GM23338 (cell line): ENCODE measurements around the gene PDE4D. TPM values are rescaled to one million over a fixed set of nuclear protein-coding genes. Genes with fewer than 3 reads are reported as not detected.

Source experiments
- ATAC-seq: fragments of 200-7000 bp; cut with Tn5 transposase; 3 replicates; pipeline ENCODE4 v1.9.1; 2020
- DNase-seq: peaks from one replicate; pipeline ENCODE4 v3.0.0-alpha.2; 2015; ENCODE audit warnings: low spot score
- H2AFZ ChIP-seq: fragments of 200-600 bp; sonication (generic); 2 replicates; pipeline ENCODE4 v1.8.0; 2016; ENCODE audit warnings: antibody characterized with exemption, mild to moderate bottlenecking, moderate library complexity
- H3F3A ChIP-seq: fragments of 200-600 bp; sonication (generic); replicated peaks from 2 replicates; pipeline ENCODE4 v1.8.0; 2017; ENCODE audit warnings: antibody characterized with exemption, mixed run types, low read depth
- H3K27ac ChIP-seq: fragments of 200-600 bp; sonication (generic); 2 replicates; pipeline ENCODE4 v1.6.1; 2016; ENCODE audit warnings: low read depth
- H3K27me3 ChIP-seq: fragments of 200-600 bp; sonication (generic); 2 replicates; pipeline ENCODE4 v1.8.0; 2016; ENCODE audit warnings: mild to moderate bottlenecking, mixed run types, moderate library complexity; ENCODE audit not compliant: insufficient read depth
- H3K36me3 ChIP-seq: fragments of 200-600 bp; sonication (generic); 2 replicates; pipeline ENCODE4 v1.8.0; 2016; ENCODE audit warnings: mild to moderate bottlenecking; ENCODE audit not compliant: insufficient read depth
- H3K4me1 ChIP-seq: fragments of 200-600 bp; sonication (generic); 2 replicates; pipeline ENCODE4 v1.8.0; 2016; ENCODE audit warnings: mild to moderate bottlenecking, moderate library complexity; ENCODE audit not compliant: insufficient read depth
- H3K4me2 ChIP-seq: fragments of 200-600 bp; sonication (generic); 2 replicates; pipeline ENCODE4 v1.7.1; 2017; ENCODE audit warnings: mixed run types
- H3K4me3 ChIP-seq: fragments of 200-600 bp; sonication (generic); 2 replicates; pipeline ENCODE4 v1.6.1; 2016; ENCODE audit warnings: mixed run types
- H3K79me2 ChIP-seq: fragments of 200-600 bp; sonication (generic); replicated peaks from 2 replicates; pipeline ENCODE4 v1.8.0; 2017; ENCODE audit warnings: mild to moderate bottlenecking; ENCODE audit not compliant: insufficient read depth
- H3K9me2 ChIP-seq: fragments of 200-600 bp; sonication (generic); 2 replicates; pipeline ENCODE4 v1.8.0; 2017; ENCODE audit not compliant: insufficient read depth
- H4K20me1 ChIP-seq: fragments of 200-600 bp; sonication (generic); replicated peaks from 2 replicates; pipeline ENCODE4 v1.8.0; 2017; ENCODE audit warnings: mild to moderate bottlenecking; ENCODE audit not compliant: insufficient read depth
- H3K27ac Mint-ChIP-seq: 2 replicates; pipeline ENCODE4 v1.8.0; 2020; ENCODE audit warnings: inconsistent platforms, mild to moderate bottlenecking, moderate library complexity, mixed read lengths
- H3K27me3 Mint-ChIP-seq: 3 replicates; pipeline ENCODE4 v1.8.0; 2022; ENCODE audit warnings: low read depth, mild to moderate bottlenecking, moderate library complexity, mixed read lengths, inconsistent platforms; ENCODE audit not compliant: insufficient read depth, poor library complexity
- H3K36me3 Mint-ChIP-seq: 3 replicates; pipeline ENCODE4 v1.8.0; 2021; ENCODE audit warnings: low read depth, mild to moderate bottlenecking, inconsistent platforms, moderate library complexity, mixed read lengths
- H3K4me1 Mint-ChIP-seq: 3 replicates; pipeline ENCODE4 v1.8.0; 2020; ENCODE audit warnings: mild to moderate bottlenecking, inconsistent platforms, mixed read lengths
- H3K4me3 Mint-ChIP-seq: 3 replicates; pipeline ENCODE4 v1.8.0; 2021; ENCODE audit warnings: moderate library complexity, mild to moderate bottlenecking, inconsistent platforms, mixed read lengths
- H3K9me3 Mint-ChIP-seq: 3 replicates; pipeline ENCODE4 v1.8.0; 2020; ENCODE audit warnings: moderate library complexity, mild to moderate bottlenecking, inconsistent platforms, mixed read lengths
- CREB1 ChIP-seq: fragments of 250-450 bp; sonication (Bioruptor Pico); IDR thresholded peaks from 2 replicates; pipeline ENCODE4 v1.5.0; 2020; ENCODE audit warnings: low read depth, mild to moderate bottlenecking, moderate library complexity
- EZH2 ChIP-seq: fragments of 200-600 bp; sonication (generic); IDR thresholded peaks from one replicate; pipeline ENCODE4 v1.8.0; 2017; ENCODE audit warnings: antibody characterized with exemption, mild to moderate bottlenecking, low read depth; ENCODE audit not compliant: unreplicated experiment
- EZH2phosphoT487 ChIP-seq: fragments of 200-600 bp; sonication (generic); IDR thresholded peaks from one replicate; pipeline ENCODE4 v1.8.1; 2018; ENCODE audit warnings: antibody characterized with exemption; ENCODE audit not compliant: unreplicated experiment
- JUNB ChIP-seq: IDR thresholded peaks from one replicate; pipeline ENCODE4 v1.6.1; 2016; ENCODE audit warnings: antibody characterized with exemption; ENCODE audit not compliant: unreplicated experiment
- NANOG ChIP-seq: IDR thresholded peaks from 2 replicates; pipeline ENCODE4 v1.6.1; 2016; ENCODE audit warnings: antibody characterized with exemption, borderline replicate concordance
- POLR2AphosphoS5 ChIP-seq: IDR thresholded peaks from 2 replicates; pipeline ENCODE4 v1.6.1; 2016; ENCODE audit warnings: antibody characterized with exemption, low read depth
- STAT1 ChIP-seq: IDR thresholded peaks from one replicate; pipeline ENCODE4 v1.6.1; 2016; ENCODE audit warnings: antibody characterized with exemption; ENCODE audit not compliant: unreplicated experiment
- ZNF114 ChIP-seq: fragments of 250-450 bp; sonication (Bioruptor Pico); IDR thresholded peaks from 2 replicates; pipeline ENCODE4 v1.5.0; 2020; ENCODE audit warnings: mild to moderate bottlenecking, moderate library complexity
- ZNF331 ChIP-seq: fragments of 250-450 bp; sonication (Bioruptor Pico); IDR thresholded peaks from 2 replicates; pipeline ENCODE4 v1.5.0; 2020; ENCODE audit warnings: low read depth, mild to moderate bottlenecking, moderate library complexity
- polyA plus RNA-seq: library from polyadenylated mRNA; unstranded; fragments of >200 nt; fragmentation: Nextera tagmentation; extraction: Ambion mirVana; gene quantifications from 2 replicates; pipeline ENCODE4 v1.2.1, GENCODE V29; 2016
- total RNA-seq: library from RNA; depleted of rRNA; stranded (reverse); fragments of >200 nt; shearing (Covaris generic); gene quantifications from 2 replicates; pipeline ENCODE4 v1.2.3, GENCODE V29; 2014
- TF ChIP-seq, protein P1 (sequence below): fragments of 250-450 bp; sonication (Bioruptor Pico); IDR thresholded peaks from 2 replicates; pipeline ENCODE4 v1.5.0; 2020; ENCODE audit warnings: mild to moderate bottlenecking, moderate library complexity
- TF ChIP-seq, protein P2 (sequence below), 2 experiments: fragments of 200-600 bp in 1 of 2; sonication (generic) in 1 of 2; conservative IDR thresholded peaks; 2 replicates each; pipeline versions ENCODE4 v1.5.1 to v1.6.1; 2016 to 2017; ENCODE audit warnings: antibody characterized with exemption in 2 of 2, low read depth in 2 of 2, mild to moderate bottlenecking in 2 of 2, moderate library complexity in 1 of 2
- TF ChIP-seq, protein P3 (sequence below): IDR thresholded peaks from 2 replicates; pipeline ENCODE4 v1.6.1; 2016; ENCODE audit warnings: antibody characterized with exemption
- TF ChIP-seq, protein P4 (sequence below): IDR thresholded peaks from one replicate; pipeline ENCODE4 v1.6.1; 2018; ENCODE audit warnings: antibody characterized with exemption; ENCODE audit not compliant: unreplicated experiment

PDE4D gene
- total and polyA plus RNA-seq, 2 experiments from 2014 or later, result 2.1 to 4.7 TPM

DNA sequence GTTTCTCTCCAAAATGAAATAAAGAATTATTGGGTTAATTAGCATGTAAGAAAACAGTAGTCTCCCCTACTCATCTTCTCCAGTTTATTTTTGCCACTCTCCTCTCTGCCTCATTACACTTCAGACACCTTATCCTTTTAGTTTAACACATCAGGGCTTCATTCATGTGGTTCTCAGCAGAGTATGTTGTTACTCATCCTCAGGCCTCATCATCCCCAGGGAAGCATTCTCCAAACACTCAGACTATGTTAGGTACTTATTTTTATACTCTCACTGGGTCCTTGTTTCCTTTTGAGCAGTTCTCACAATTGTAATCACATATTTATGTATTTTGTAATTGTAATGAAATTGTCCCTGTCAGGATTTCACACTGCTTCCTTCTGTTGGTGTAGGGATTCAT is 470.5 kb downstream of the PDE4D start:
- peaks cover 8% of the 10 kb centered on the region; the same call in 1 of the 2 replicates for H3K4me1 ChIP-seq
- no peaks in the 10 kb centered on the region for H3F3A ChIP-seq
- H3K9me3 Mint-ChIP-seq, result no peaks in the 10 kb centered on the region
- DNase-seq, result no peak
- no peaks in the 10 kb centered on the region for H3K79me2 ChIP-seq
- H4K20me1 ChIP-seq, result no peaks in the 10 kb centered on the region
- no peak overlapping the region for H3K4me2 ChIP-seq
- no peak overlapping the region for H2AFZ ChIP-seq
- H3K4me3 Mint-ChIP-seq, result no peak overlapping the region
- no peaks in the 10 kb centered on the region for H3K27me3 Mint-ChIP-seq
- H3K4me3 ChIP-seq, result no peak overlapping the region
- H3K27ac ChIP-seq, result no peak overlapping the region
- no peak overlapping the region for H3K27ac Mint-ChIP-seq
- no peaks in the 10 kb centered on the region for H3K36me3 Mint-ChIP-seq
- ATAC-seq, result no peak
- TF ChIP-seq POLR2AphosphoS5 (no peak), CREB1 (CRISPR knock-in tag) (no peak), ZNF114 (CRISPR knock-in tag) (no peak), EZH2phosphoT487 (no peak), STAT1 (no peak), JUNB (no peak), EZH2 (no peak), ZNF331 (no peak), NANOG (no peak)
- TF ChIP-seq, protein P1, sequence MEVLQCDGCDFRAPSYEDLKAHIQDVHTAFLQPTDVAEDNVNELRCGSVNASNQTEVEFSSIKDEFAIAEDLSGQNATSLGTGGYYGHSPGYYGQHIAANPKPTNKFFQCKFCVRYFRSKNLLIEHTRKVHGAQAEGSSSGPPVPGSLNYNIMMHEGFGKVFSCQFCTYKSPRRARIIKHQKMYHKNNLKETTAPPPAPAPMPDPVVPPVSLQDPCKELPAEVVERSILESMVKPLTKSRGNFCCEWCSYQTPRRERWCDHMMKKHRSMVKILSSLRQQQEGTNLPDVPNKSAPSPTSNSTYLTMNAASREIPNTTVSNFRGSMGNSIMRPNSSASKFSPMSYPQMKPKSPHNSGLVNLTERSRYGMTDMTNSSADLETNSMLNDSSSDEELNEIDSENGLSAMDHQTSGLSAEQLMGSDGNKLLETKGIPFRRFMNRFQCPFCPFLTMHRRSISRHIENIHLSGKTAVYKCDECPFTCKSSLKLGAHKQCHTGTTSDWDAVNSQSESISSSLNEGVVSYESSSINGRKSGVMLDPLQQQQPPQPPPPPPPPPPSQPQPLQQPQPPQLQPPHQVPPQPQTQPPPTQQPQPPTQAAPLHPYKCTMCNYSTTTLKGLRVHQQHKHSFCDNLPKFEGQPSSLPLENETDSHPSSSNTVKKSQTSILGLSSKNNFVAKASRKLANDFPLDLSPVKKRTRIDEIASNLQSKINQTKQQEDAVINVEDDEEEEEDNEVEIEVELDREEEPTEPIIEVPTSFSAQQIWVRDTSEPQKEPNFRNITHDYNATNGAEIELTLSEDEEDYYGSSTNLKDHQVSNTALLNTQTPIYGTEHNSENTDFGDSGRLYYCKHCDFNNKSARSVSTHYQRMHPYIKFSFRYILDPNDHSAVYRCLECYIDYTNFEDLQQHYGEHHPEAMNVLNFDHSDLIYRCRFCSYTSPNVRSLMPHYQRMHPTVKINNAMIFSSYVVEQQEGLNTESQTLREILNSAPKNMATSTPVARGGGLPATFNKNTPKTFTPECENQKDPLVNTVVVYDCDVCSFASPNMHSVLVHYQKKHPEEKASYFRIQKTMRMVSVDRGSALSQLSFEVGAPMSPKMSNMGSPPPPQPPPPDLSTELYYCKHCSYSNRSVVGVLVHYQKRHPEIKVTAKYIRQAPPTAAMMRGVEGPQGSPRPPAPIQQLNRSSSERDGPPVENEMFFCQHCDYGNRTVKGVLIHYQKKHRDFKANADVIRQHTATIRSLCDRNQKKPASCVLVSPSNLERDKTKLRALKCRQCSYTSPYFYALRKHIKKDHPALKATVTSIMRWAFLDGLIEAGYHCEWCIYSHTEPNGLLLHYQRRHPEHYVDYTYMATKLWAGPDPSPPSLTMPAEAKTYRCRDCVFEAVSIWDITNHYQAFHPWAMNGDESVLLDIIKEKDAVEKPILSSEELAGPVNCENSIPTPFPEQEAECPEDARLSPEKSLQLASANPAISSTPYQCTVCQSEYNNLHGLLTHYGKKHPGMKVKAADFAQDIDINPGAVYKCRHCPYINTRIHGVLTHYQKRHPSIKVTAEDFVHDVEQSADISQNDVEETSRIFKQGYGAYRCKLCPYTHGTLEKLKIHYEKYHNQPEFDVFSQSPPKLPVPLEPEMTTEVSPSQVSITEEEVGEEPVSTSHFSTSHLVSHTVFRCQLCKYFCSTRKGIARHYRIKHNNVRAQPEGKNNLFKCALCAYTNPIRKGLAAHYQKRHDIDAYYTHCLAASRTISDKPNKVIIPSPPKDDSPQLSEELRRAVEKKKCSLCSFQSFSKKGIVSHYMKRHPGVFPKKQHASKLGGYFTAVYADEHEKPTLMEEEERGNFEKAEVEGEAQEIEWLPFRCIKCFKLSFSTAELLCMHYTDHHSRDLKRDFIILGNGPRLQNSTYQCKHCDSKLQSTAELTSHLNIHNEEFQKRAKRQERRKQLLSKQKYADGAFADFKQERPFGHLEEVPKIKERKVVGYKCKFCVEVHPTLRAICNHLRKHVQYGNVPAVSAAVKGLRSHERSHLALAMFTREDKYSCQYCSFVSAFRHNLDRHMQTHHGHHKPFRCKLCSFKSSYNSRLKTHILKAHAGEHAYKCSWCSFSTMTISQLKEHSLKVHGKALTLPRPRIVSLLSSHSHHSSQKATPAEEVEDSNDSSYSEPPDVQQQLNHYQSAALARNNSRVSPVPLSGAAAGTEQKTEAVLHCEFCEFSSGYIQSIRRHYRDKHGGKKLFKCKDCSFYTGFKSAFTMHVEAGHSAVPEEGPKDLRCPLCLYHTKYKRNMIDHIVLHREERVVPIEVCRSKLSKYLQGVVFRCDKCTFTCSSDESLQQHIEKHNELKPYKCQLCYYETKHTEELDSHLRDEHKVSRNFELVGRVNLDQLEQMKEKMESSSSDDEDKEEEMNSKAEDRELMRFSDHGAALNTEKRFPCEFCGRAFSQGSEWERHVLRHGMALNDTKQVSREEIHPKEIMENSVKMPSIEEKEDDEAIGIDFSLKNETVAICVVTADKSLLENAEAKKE, result no peak
- TF ChIP-seq, protein P2, sequence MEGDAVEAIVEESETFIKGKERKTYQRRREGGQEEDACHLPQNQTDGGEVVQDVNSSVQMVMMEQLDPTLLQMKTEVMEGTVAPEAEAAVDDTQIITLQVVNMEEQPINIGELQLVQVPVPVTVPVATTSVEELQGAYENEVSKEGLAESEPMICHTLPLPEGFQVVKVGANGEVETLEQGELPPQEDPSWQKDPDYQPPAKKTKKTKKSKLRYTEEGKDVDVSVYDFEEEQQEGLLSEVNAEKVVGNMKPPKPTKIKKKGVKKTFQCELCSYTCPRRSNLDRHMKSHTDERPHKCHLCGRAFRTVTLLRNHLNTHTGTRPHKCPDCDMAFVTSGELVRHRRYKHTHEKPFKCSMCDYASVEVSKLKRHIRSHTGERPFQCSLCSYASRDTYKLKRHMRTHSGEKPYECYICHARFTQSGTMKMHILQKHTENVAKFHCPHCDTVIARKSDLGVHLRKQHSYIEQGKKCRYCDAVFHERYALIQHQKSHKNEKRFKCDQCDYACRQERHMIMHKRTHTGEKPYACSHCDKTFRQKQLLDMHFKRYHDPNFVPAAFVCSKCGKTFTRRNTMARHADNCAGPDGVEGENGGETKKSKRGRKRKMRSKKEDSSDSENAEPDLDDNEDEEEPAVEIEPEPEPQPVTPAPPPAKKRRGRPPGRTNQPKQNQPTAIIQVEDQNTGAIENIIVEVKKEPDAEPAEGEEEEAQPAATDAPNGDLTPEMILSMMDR (conservative IDR thresholded peaks at IDR 0.05; ENCODE audit: low read depth in 2 of 2), result no peak
- TF ChIP-seq, protein P3, sequence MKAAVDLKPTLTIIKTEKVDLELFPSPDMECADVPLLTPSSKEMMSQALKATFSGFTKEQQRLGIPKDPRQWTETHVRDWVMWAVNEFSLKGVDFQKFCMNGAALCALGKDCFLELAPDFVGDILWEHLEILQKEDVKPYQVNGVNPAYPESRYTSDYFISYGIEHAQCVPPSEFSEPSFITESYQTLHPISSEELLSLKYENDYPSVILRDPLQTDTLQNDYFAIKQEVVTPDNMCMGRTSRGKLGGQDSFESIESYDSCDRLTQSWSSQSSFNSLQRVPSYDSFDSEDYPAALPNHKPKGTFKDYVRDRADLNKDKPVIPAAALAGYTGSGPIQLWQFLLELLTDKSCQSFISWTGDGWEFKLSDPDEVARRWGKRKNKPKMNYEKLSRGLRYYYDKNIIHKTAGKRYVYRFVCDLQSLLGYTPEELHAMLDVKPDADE, result no peak
- TF ChIP-seq, protein P4, sequence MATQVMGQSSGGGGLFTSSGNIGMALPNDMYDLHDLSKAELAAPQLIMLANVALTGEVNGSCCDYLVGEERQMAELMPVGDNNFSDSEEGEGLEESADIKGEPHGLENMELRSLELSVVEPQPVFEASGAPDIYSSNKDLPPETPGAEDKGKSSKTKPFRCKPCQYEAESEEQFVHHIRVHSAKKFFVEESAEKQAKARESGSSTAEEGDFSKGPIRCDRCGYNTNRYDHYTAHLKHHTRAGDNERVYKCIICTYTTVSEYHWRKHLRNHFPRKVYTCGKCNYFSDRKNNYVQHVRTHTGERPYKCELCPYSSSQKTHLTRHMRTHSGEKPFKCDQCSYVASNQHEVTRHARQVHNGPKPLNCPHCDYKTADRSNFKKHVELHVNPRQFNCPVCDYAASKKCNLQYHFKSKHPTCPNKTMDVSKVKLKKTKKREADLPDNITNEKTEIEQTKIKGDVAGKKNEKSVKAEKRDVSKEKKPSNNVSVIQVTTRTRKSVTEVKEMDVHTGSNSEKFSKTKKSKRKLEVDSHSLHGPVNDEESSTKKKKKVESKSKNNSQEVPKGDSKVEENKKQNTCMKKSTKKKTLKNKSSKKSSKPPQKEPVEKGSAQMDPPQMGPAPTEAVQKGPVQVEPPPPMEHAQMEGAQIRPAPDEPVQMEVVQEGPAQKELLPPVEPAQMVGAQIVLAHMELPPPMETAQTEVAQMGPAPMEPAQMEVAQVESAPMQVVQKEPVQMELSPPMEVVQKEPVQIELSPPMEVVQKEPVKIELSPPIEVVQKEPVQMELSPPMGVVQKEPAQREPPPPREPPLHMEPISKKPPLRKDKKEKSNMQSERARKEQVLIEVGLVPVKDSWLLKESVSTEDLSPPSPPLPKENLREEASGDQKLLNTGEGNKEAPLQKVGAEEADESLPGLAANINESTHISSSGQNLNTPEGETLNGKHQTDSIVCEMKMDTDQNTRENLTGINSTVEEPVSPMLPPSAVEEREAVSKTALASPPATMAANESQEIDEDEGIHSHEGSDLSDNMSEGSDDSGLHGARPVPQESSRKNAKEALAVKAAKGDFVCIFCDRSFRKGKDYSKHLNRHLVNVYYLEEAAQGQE, result no peak
- H3K36me3 ChIP-seq, result no peaks in the 10 kb centered on the region
- H3K4me1 Mint-ChIP-seq, result peaks cover 10% of the 10 kb centered on the region
- no peaks in the 10 kb centered on the region for H3K9me2 ChIP-seq
- no peaks in the 10 kb centered on the region for H3K27me3 ChIP-seq
